Subcutaneous adipose tissue (tissue), 4 donors: ENCODE measurements around the gene LUZP2. TPM values are rescaled to one million over a fixed set of nuclear protein-coding genes. Genes with fewer than 3 reads are reported as not detected.

Experiments
- total RNA-seq, 4 donors: library from RNA; depleted of rRNA; stranded (reverse); fragments of >200 nt; gene quantifications; one replicate each; pipeline ENCODE4 v1.1.0, GENCODE V29; 2016
- TF ChIP-seq, protein P1 (sequence below): fragments of 450-650 bp; IDR thresholded peaks from one replicate; pipeline ENCODE4 v1.5.1; 2016; ENCODE audit warnings: low read depth, mild to moderate bottlenecking, control low read depth, antibody characterized with exemption, moderate library complexity

Gene LUZP2
- total RNA-seq, 4 donors from 2014 or later: 0.33 to 0.66 (median 0.38) TPM; not detected in 1

- TF ChIP-seq, protein P1, sequence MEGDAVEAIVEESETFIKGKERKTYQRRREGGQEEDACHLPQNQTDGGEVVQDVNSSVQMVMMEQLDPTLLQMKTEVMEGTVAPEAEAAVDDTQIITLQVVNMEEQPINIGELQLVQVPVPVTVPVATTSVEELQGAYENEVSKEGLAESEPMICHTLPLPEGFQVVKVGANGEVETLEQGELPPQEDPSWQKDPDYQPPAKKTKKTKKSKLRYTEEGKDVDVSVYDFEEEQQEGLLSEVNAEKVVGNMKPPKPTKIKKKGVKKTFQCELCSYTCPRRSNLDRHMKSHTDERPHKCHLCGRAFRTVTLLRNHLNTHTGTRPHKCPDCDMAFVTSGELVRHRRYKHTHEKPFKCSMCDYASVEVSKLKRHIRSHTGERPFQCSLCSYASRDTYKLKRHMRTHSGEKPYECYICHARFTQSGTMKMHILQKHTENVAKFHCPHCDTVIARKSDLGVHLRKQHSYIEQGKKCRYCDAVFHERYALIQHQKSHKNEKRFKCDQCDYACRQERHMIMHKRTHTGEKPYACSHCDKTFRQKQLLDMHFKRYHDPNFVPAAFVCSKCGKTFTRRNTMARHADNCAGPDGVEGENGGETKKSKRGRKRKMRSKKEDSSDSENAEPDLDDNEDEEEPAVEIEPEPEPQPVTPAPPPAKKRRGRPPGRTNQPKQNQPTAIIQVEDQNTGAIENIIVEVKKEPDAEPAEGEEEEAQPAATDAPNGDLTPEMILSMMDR: no peak
Measured at GRCh38 chr11:24609192-24610119, 112.6 kb downstream of the LUZP2 start.

DNA sequence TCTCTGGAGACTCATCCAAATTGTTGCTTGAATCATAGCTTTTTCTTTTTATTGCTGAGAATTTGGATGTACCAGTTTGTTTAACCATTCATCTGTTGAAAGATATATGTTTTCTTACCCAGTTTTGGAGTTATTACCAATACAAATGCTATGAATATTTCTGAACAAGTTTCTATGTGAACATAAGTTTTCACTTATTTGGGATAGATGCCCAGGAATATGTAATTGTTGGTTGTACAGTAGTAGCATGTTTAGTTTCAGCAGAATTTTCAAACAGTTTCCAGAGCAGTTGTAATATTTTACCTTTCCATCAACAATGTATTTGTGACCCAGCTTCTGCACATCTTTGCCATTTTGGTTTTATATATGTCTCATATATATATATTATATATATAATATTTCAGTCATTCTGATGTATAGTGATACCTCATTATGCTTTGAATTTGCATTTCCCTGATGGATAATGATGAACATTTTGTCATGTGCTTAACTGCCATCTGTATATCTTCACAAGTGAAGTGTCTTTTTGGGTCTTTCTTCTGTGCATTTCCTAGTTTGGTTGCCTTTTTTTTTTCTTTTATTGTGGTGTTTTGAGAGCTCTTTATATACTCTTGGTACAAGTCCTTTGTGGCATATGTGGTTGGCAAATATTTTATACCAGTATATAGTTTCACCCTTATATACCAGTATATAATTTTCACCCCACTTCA is 118.8 kb downstream of the LUZP2 start:
- TF ChIP-seq, protein P1: no peak

DNA sequence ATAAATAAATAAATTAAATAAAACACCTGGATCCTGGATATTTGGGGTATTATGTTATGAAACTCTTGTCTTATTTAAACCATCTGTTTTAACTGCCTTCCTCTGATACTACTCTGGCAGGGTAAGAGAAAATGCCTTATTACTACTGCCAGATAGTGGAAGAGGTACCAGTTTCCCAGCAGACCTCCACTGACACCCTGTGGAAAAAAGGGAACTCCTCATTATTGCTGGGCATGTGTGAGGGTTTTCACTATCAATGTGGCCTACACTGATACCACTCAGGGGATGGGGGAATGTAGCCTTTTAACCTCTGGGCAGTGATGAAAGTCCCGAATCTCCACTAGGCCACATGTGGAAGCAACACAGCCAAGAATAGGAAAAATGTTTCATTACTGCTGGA is 121.0 kb downstream of the LUZP2 start:
- TF ChIP-seq, protein P1: no peak

DNA sequence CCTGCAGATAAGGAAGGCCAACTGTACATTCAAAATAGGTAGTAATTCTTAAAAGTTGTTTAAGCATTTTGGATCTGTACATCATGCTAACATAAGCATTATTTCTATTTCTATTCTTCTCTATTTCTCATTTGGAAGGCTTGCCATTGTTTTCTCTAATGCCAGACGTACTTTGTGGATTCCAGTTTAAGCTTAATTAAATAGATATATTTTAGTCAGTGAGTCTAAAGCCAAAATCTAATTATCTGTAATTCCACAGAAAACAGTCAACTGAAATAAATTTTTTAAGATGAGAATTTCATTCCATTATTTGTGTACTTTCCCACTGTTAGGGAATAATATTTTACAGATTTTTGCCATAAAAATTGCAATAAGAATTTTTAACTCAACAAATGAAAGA is 123.0 kb downstream of the LUZP2 start:
- TF ChIP-seq, protein P1: no peak

GRCh38 chr11:24622262-24622661 is 125.4 kb downstream of the LUZP2 start:
- TF ChIP-seq, protein P1: no peak

DNA sequence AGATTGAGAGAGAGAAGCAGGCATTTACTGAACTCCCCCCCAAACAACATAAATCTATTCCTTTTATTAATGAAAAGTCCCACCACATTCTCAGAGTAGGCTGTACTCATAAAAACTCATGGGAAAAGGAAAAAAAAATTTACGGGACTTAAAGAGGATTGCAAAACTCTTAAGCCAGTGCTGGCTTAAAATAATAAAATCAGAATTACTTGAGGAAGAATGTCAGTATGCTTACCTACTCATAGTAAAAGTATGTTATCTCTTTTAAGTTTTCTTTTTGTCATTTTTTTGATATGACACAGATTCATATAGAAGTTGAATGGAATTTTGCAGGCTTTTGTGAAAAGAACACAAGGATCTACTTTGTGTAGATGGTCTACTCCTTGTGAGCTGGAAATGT is 126.3 kb downstream of the LUZP2 start:
- TF ChIP-seq, protein P1: no peak

DNA sequence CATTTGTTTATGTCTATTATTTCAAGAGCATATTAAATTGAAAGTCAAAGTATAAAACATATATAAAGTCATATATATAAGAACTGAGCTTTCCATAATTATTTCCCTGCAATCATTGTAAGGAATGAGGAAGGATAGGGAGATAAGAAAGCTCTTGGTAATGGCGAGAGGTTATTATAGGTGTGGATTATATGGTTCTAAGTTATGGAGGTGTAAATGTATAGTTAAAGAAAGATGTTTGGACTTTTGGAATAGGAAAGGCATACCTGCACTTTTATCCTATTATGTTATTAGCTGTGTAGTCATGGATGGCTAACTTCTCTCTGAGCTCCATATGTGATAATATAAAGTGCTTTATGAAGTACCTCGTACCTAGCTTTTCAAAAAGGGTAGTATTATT is 127.6 kb downstream of the LUZP2 start:
- TF ChIP-seq, protein P1: no peak
